DOHH2 (cell line): ENCODE measurements around the gene AKR1C3.
"Not testable (repeated sequence)": the region's sequence is repeated elsewhere in the genome, so short reads cannot be mapped to it uniquely, and the experiment has no call there.

Experiments
- CTCF ChIP-seq: fragments of 200-600 bp; sonication (generic); IDR thresholded peaks from one replicate; pipeline ENCODE4 v1.5.1; 2014; ENCODE audit warnings: antibody characterized with exemption, mild to moderate bottlenecking, low read depth, low read length; ENCODE audit not compliant: poor library complexity, severe bottlenecking
- EZH2phosphoT487 ChIP-seq: fragments of 200-600 bp; sonication (generic); IDR thresholded peaks from 2 replicates; pipeline ENCODE4 v1.6.1; 2017; ENCODE audit warnings: borderline replicate concordance, mild to moderate bottlenecking, antibody characterized with exemption, low read length, moderate library complexity, mixed read lengths

DNA sequence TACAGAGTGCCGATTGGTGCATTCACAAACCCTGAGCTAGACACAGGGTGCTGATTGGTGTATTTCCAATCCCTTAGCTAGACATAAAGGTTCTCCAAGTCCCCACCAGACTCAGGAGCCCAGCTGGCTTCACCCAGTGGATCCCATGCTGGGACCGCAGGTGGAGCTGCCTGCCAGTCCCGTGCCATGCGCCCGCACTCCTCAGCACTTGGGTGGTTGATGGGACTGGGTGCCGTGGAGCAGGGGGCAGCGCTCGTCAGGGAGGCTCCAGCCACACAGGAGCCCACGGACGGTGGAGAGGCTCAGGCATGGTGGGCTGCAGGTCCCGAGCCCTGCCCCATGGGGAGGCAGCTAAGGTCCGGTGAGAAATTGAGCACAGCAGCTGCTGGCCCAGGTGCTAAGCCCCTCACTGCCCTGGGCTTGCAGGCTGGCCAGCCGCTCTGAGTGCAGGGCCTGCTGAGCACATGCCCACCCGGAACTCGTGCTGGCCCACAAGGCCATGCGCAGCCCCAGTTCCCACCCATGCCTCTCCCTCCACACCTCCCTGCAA, 41.2 kb upstream of the AKR1C3 start:
- TF ChIP-seq CTCF, EZH2phosphoT487: not testable (repeated sequence)
